HepG2 (cell line): Measurements from ENCODE around the gene BSG. TPM values are rescaled to one million over a fixed set of nuclear protein-coding genes. Genes with fewer than 3 reads are reported as not detected.
A peak's percentile ranks its signal among the peaks of the same experiment; 100 is the strongest.

Experiments
- ASH2L ChIP-seq: fragments of 300-600, 200-600 bp; sonication (generic); IDR thresholded peaks from 2 replicates; pipeline ENCODE4 v1.7.0; 2017; ENCODE audit warnings: low read depth, mild to moderate bottlenecking, moderate library complexity, mixed read lengths, low read length; ENCODE audit not compliant: insufficient read length
- ESRRA ChIP-seq: sonication (generic); formaldehyde crosslinking; IDR thresholded peaks from 2 replicates; pipeline ENCODE4 v1.5.1; 2020; ENCODE audit warnings: mild to moderate bottlenecking, low read depth, missing genetic modification reagents
- FOXC1 ChIP-seq: sonication (generic); formaldehyde crosslinking; IDR thresholded peaks from 2 replicates; pipeline ENCODE4 v1.8.0; 2022; ENCODE audit warnings: mild to moderate bottlenecking, missing genetic modification reagents, borderline replicate concordance
- FOXP1 ChIP-seq, 2 experiments: fragments of 450-650 bp in 1 of 2; IDR thresholded peaks; 2 replicates each; pipeline ENCODE4 v1.6.1; 2017 to 2018; ENCODE audit warnings: antibody characterized with exemption in 1 of 2
- NR2F1 ChIP-seq, 2 experiments: fragments of 450-650 bp in 1 of 2; formaldehyde crosslinking in 1 of 2; IDR thresholded peaks; 2 replicates each; pipeline versions ENCODE4 v1.5.0 to v1.6.1; 2016 to 2020; ENCODE audit warnings: mild to moderate bottlenecking in 1 of 2, missing compliant biosample characterization in 1 of 2, missing genetic modification reagents in 1 of 2, moderate library complexity in 1 of 2
- RNF219 ChIP-seq: sonication (generic); formaldehyde crosslinking; IDR thresholded peaks from 2 replicates; pipeline ENCODE4 v1.5.0; 2020; ENCODE audit warnings: mild to moderate bottlenecking, missing genetic modification reagents
- SALL2 ChIP-seq: sonication (generic); formaldehyde crosslinking; IDR thresholded peaks from 2 replicates; pipeline ENCODE4 v1.8.1; 2023; ENCODE audit warnings: mild to moderate bottlenecking, missing genetic modification reagents, inconsistent platforms
- TFDP2 ChIP-seq: sonication (generic); formaldehyde crosslinking; IDR thresholded peaks from 2 replicates; pipeline ENCODE4 v1.4.0; 2020; ENCODE audit warnings: missing genetic modification reagents
- ZFP37 ChIP-seq: sonication (generic); formaldehyde crosslinking; IDR thresholded peaks from 2 replicates; pipeline ENCODE4 v1.4.0; 2020; ENCODE audit warnings: missing genetic modification reagents, borderline replicate concordance
- ZNF232 ChIP-seq: sonication (generic); formaldehyde crosslinking; IDR thresholded peaks from 2 replicates; pipeline ENCODE4 v1.4.0; 2020; ENCODE audit warnings: missing genetic modification reagents, borderline replicate concordance
- ZNF329 ChIP-seq: sonication (generic); formaldehyde crosslinking; IDR thresholded peaks from 2 replicates; pipeline ENCODE4 v1.9.0; 2021; ENCODE audit warnings: low read depth, mild to moderate bottlenecking, missing genetic modification reagents
- ZNF543 ChIP-seq: sonication (generic); formaldehyde crosslinking; IDR thresholded peaks from 2 replicates; pipeline ENCODE4 v1.4.0; 2020; ENCODE audit warnings: mild to moderate bottlenecking, missing genetic modification reagents
- polyA plus RNA-seq, 8 experiments: library from polyadenylated mRNA; depleted of rRNA in 3 of 8; stranded (reverse) in 7 of 8; unstranded in 1 of 8; fragments of >200 nt; fragmentation: Illumina TruSeq in 4 of 8; extraction: Trizol in 4 of 8; gene quantifications; 2 replicates each; pipeline versions ENCODE4 v1.2.1 to v1.2.3, GENCODE V29; 2011 to 2016; ENCODE audit warnings: low read depth in 4 of 8, missing spikeins in 1 of 8, mixed read lengths in 1 of 8; ENCODE audit not compliant: insufficient read depth in 1 of 8
- total RNA-seq, 5 experiments: library from RNA; depleted of rRNA; stranded (reverse); fragments of >200 nt; fragmentation: Illumina TruSeq; extraction: Trizol; gene quantifications; 2 replicates each; pipeline ENCODE4 v1.2.3, GENCODE V29; 2016; ENCODE audit warnings: low read depth in 1 of 5
- TF ChIP-seq, protein P1 (sequence below): IDR thresholded peaks from 2 replicates; pipeline ENCODE4 v1.6.1; 2016; ENCODE audit warnings: low read depth, control low read depth
- TF ChIP-seq, protein P2 (sequence below): IDR thresholded peaks from 2 replicates; pipeline ENCODE4 v1.6.1; 2016; ENCODE audit warnings: missing genetic modification reagents, missing compliant biosample characterization
- TF ChIP-seq, protein P3 (sequence below): sonication (generic); formaldehyde crosslinking; IDR thresholded peaks from 2 replicates; pipeline ENCODE4 v1.4.0; 2020; ENCODE audit warnings: missing genetic modification reagents, mild to moderate bottlenecking, borderline replicate concordance
- TF ChIP-seq, protein P4 (sequence below): sonication (generic); formaldehyde crosslinking; IDR thresholded peaks from 2 replicates; pipeline ENCODE4 v1.4.0; 2020; ENCODE audit warnings: missing genetic modification reagents, borderline replicate concordance

Gene BSG
- total and polyA plus RNA-seq, 2 of the 13 experiments (the other 11 are each of a cell fraction or from before 2014, with no cell fraction given), result 309 to 754 TPM

GRCh38 chr19:570937-571565 is 1.3 kb upstream of the BSG start (continued):
- TF ChIP-seq, protein P1, sequence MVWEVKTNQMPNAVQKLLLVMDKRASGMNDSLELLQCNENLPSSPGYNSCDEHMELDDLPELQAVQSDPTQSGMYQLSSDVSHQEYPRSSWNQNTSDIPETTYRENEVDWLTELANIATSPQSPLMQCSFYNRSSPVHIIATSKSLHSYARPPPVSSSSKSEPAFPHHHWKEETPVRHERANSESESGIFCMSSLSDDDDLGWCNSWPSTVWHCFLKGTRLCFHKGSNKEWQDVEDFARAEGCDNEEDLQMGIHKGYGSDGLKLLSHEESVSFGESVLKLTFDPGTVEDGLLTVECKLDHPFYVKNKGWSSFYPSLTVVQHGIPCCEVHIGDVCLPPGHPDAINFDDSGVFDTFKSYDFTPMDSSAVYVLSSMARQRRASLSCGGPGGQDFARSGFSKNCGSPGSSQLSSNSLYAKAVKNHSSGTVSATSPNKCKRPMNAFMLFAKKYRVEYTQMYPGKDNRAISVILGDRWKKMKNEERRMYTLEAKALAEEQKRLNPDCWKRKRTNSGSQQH (CRISPR knock-in tag), result peak; percentile 66; the same call in 1 of the 2 replicates
- TF ChIP-seq SALL2 (CRISPR knock-in tag), result peak; percentile 54; the same call in 1 of the 2 replicates
- peak; percentile 59; the same call in 1 of the 2 replicates for TF ChIP-seq ZNF543 (CRISPR knock-in tag)
- peak; percentile 36 for TF ChIP-seq ASH2L
- TF ChIP-seq, protein P2, sequence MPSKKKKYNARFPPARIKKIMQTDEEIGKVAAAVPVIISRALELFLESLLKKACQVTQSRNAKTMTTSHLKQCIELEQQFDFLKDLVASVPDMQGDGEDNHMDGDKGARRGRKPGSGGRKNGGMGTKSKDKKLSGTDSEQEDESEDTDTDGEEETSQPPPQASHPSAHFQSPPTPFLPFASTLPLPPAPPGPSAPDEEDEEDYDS, result no peak; the same call in 1 of the 2 replicates
- no peak for TF ChIP-seq NR2F1 (CRISPR knock-in tag; IDR thresholded peaks at IDR 0.05)
- TF ChIP-seq FOXC1 (CRISPR knock-in tag), result peak; percentile 79
- no peak for TF ChIP-seq RNF219 (CRISPR knock-in tag)
- no peak for TF ChIP-seq FOXP1 (IDR thresholded peaks at IDR 0.05)
- peak; percentile 49; the same call in 1 of the 2 replicates for TF ChIP-seq FOXP1 (CRISPR knock-in tag; IDR thresholded peaks at IDR 0.05)
- TF ChIP-seq TFDP2, result peak; percentile 92
- TF ChIP-seq ZNF329 (CRISPR knock-in tag), result peak; percentile 65; the same call in 1 of the 2 replicates
- 0 out of 2 replicates have a peak, but pooled peaks have one; percentile 12 for TF ChIP-seq ESRRA (CRISPR knock-in tag)
- TF ChIP-seq, protein P3, sequence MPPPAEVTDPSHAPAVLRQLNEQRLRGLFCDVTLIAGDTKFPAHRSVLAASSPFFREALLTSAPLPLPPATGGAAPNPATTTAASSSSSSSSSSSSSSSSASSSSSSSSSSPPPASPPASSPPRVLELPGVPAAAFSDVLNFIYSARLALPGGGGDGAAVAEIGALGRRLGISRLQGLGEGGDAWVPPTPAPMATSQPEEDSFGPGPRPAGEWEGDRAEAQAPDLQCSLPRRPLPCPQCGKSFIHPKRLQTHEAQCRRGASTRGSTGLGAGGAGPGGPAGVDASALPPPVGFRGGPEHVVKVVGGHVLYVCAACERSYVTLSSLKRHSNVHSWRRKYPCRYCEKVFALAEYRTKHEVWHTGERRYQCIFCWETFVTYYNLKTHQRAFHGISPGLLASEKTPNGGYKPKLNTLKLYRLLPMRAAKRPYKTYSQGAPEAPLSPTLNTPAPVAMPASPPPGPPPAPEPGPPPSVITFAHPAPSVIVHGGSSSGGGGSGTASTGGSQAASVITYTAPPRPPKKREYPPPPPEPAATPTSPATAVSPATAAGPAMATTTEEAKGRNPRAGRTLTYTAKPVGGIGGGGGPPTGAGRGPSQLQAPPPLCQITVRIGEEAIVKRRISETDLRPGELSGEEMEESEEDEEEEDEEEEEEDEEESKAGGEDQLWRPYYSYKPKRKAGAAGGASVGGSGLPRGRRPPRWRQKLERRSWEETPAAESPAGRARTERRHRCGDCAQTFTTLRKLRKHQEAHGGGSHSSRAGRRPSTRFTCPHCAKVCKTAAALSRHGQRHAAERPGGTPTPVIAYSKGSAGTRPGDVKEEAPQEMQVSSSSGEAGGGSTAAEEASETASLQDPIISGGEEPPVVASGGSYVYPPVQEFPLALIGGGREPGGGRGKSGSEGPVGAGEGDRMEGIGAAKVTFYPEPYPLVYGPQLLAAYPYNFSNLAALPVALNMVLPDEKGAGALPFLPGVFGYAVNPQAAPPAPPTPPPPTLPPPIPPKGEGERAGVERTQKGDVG, result peak; percentile 56; the same call in 1 of the 2 replicates
- peak; percentile 12; the same call in 1 of the 2 replicates for TF ChIP-seq ZFP37
- TF ChIP-seq, protein P4, sequence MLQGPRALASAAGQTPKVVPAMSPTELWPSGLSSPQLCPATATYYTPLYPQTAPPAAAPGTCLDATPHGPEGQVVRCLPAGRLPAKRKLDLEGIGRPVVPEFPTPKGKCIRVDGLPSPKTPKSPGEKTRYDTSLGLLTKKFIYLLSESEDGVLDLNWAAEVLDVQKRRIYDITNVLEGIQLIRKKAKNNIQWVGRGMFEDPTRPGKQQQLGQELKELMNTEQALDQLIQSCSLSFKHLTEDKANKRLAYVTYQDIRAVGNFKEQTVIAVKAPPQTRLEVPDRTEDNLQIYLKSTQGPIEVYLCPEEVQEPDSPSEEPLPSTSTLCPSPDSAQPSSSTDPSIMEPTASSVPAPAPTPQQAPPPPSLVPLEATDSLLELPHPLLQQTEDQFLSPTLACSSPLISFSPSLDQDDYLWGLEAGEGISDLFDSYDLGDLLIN, result peak; percentile 67; the same call in 1 of the 2 replicates
- TF ChIP-seq ZNF232 (CRISPR knock-in tag), result no peak; the same call in 1 of the 2 replicates
